ENCODE measurements around the gene GBX2. TPM values are rescaled to one million over a fixed set of nuclear protein-coding genes. Genes with fewer than 3 reads are reported as not detected.

Gene GBX2
- total RNA-seq, 1 donor = not detected

DNA sequence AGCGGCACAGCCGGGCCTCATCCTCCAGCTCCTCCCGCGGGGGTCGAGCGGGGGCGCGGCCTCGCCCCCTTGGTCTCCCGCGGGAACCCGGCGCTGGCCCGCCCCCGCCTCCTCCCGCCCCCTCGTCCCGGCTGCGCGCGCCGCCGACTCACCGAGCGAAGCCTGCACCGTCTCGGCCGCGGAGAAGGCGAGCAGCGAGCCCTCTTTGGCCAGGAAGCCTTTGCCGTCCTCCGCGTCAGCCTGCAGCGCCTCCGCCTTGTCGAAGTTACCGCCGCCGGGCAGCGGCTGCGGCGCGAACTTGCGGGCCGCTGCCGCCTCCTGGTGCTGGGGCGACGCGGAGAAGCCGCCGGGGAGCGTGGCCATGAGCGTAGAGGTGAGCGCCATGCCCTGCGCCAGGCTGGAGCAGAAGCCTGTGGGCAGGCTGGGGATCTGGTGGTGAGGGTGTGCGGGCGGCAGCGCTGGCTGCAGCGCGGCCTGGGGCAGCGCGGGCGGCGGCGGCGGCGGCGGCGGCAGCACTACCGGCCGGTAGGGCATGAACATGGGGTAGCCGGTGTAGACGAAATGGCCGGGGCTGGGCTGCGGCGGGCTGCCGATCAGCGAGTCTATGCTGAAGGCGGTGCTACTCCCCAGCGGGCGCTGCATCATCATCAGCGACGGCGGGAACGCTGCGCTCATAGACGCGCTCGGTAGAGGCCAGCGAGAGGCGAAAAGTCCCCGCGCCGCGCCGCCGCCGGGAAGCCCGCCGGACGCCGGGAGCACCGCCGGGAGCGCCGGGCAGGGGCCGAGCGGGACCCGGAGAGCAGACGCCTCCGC, 683 bp downstream of the GBX2 start:
- Histone ChIP-seq H3K27me3 (ENCODE audit: insufficient read depth, low read length) (peaks cover 93% of the 10 kb centered on the region), H2AFZ (ENCODE audit: low read length) (peak overlapping the region; percentile 62), H3K27ac (ENCODE audit: low read depth, low read length) (no peak overlapping the region), H3K4me1 (ENCODE audit: insufficient read depth, low read length) (no peaks in the 10 kb centered on the region), H3K9me3 (ENCODE audit: low read depth, low read length) (no peaks in the 10 kb centered on the region), H3K4me2 (ENCODE audit: insufficient read depth, low read length) (peak overlapping the region; percentile 66), H4K20me1 (ENCODE audit: insufficient read depth, low read length) (peaks cover 2% of the 10 kb centered on the region), H3K4me3 (ENCODE audit: insufficient read depth, low read length) (peak overlapping the region; percentile 58), H3K36me3 (ENCODE audit: insufficient read depth, low read length) (no peaks in the 10 kb centered on the region), H3K79me2 (ENCODE audit: insufficient read depth, low read length) (no peaks in the 10 kb centered on the region)
- no peak for TF ChIP-seq CTCF (IDR thresholded peaks at IDR 0.05; ENCODE audit: extremely low read depth, low read depth, low read length)
- DNase-seq (ENCODE audit: insufficient read length, low spot score, missing footprints) = peak; percentile 94

DNA sequence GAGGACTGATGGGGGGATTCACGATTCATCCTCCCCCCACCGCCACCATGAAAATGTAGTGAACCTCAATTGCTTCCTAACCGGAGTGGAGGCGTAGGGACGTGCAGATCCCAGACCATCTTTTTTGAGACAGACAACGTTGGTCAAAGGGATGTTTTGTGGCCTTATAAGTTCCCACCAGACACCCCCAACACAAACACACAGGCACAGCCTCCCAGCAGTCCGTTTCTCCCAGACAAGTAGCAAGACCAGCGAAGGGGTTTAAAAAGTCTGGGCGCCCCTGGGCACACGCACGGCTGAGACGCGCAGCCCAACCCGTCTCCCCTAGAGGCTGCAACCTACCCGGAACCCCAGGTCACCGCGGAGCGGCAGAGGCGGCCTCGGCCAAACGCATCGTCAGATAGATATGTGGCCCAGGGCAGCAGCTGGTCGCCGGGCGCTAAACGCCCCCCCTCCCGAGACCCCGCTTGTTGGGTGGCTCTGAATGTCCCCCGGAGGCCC, 1.3 kb downstream of the GBX2 start:
- TF ChIP-seq CTCF (IDR thresholded peaks at IDR 0.05; ENCODE audit: extremely low read depth, low read depth, low read length) = no peak
- Histone ChIP-seq H3K4me2 (ENCODE audit: insufficient read depth, low read length) (peak overlapping the region; percentile 66), H3K9me3 (ENCODE audit: low read depth, low read length) (no peaks in the 10 kb centered on the region), H4K20me1 (ENCODE audit: insufficient read depth, low read length) (peaks cover 2% of the 10 kb centered on the region), H3K27me3 (ENCODE audit: insufficient read depth, low read length) (peaks cover 90% of the 10 kb centered on the region), H3K36me3 (ENCODE audit: insufficient read depth, low read length) (no peaks in the 10 kb centered on the region), H3K79me2 (ENCODE audit: insufficient read depth, low read length) (no peaks in the 10 kb centered on the region), H3K4me1 (ENCODE audit: insufficient read depth, low read length) (no peaks in the 10 kb centered on the region), H2AFZ (ENCODE audit: low read length) (no peak overlapping the region), H3K27ac (ENCODE audit: low read depth, low read length) (no peak overlapping the region), H3K4me3 (ENCODE audit: insufficient read depth, low read length) (no peak overlapping the region)
- peak; percentile 86 for DNase-seq (ENCODE audit: insufficient read length, low spot score, missing footprints)

- H3K9me3 ChIP-seq (ENCODE audit: low read depth, low read length) = no peaks in the 10 kb centered on the region
- H2AFZ ChIP-seq (ENCODE audit: low read length) = no peak overlapping the region
- no peaks in the 10 kb centered on the region for H3K36me3 ChIP-seq (ENCODE audit: insufficient read depth, low read length)
- H3K4me3 ChIP-seq (ENCODE audit: insufficient read depth, low read length) = peak overlapping the region; percentile 28
- peaks cover 2% of the 10 kb centered on the region for H4K20me1 ChIP-seq (ENCODE audit: insufficient read depth, low read length)
- H3K4me1 ChIP-seq (ENCODE audit: insufficient read depth, low read length) = no peaks in the 10 kb centered on the region
- H3K4me2 ChIP-seq (ENCODE audit: insufficient read depth, low read length) = peak overlapping the region; percentile 32
- DNase-seq (ENCODE audit: insufficient read length, low spot score, missing footprints) = peak; percentile 92
- no peak for TF ChIP-seq CTCF (IDR thresholded peaks at IDR 0.05; ENCODE audit: extremely low read depth, low read depth, low read length)
- peaks cover 82% of the 10 kb centered on the region for H3K27me3 ChIP-seq (ENCODE audit: insufficient read depth, low read length)
- H3K27ac ChIP-seq (ENCODE audit: low read depth, low read length) = no peak overlapping the region
- H3K79me2 ChIP-seq (ENCODE audit: insufficient read depth, low read length) = no peaks in the 10 kb centered on the region
Measured at GRCh38 chr2:236165842-236166795, 2.1 kb downstream of the GBX2 start.

Data from osteoblast (primary cell).